WERI-Rb-1 (cell line): Measurements from ENCODE around the gene TRIM32.

Source experiments
- DNase-seq: peaks from one replicate; pipeline ENCODE4 v3.0.0-alpha.2; 2020
- H3K27ac ChIP-seq: fragments of 250-450 bp; sonication (Bioruptor Pico); 2 replicates; pipeline ENCODE4 v1.5.1; 2020; ENCODE audit warnings: mild to moderate bottlenecking, moderate library complexity
- H3K27me3 ChIP-seq: fragments of 250-450 bp; sonication (Bioruptor Pico); 2 replicates; pipeline ENCODE4 v1.5.1; 2021; ENCODE audit warnings: mild to moderate bottlenecking, low read depth, moderate library complexity; ENCODE audit not compliant: insufficient read depth, severe bottlenecking
- H3K36me3 ChIP-seq: fragments of 250-450 bp; sonication (Bioruptor Pico); 2 replicates; pipeline ENCODE4 v1.5.1; 2020; ENCODE audit warnings: mild to moderate bottlenecking, moderate library complexity
- H3K4me3 ChIP-seq: 2 replicates; pipeline ENCODE4 v1.5.1; 2011; ENCODE audit warnings: low read depth, mild to moderate bottlenecking, control low read depth, low read length
- H3K9me3 ChIP-seq: fragments of 250-450 bp; sonication (Bioruptor Pico); 2 replicates; pipeline ENCODE4 v1.5.1; 2021; ENCODE audit warnings: mild to moderate bottlenecking, moderate library complexity; ENCODE audit not compliant: severe bottlenecking
- TF ChIP-seq, protein P1 (sequence below): IDR thresholded peaks from 2 replicates; pipeline ENCODE4 v1.5.1; 2011; ENCODE audit warnings: low read depth, mild to moderate bottlenecking, control low read depth, inconsistent platforms, low read length

The TRIM32 gene

DNA sequence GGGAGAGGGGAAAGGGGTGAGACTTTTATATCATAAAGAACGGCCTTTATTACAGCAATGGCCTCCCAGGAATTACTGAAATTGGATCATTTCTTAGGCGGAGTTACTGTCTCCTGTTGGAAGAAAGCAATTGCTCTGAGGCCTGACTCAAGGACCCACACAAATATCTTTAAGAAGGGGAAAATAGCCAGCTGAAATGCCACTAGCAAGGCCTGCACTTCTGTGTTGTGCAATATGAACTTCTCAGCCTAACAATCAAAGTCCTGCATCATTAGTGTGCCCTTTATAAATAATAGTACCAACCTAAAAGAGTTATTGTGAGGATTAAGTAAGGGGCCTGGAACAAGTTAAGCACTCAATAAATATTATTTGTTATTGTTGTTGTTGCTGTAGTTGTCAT, 30.1 kb upstream of the TRIM32 start:
- no peaks in the 10 kb centered on the region for H3K27me3 ChIP-seq
- H3K36me3 ChIP-seq: no peaks in the 10 kb centered on the region; the same call in 1 of the 2 replicates
- H3K4me3 ChIP-seq: no peak overlapping the region
- DNase-seq: no peak
- H3K9me3 ChIP-seq: no peaks in the 10 kb centered on the region
- no peak overlapping the region for H3K27ac ChIP-seq
- TF ChIP-seq, protein P1, sequence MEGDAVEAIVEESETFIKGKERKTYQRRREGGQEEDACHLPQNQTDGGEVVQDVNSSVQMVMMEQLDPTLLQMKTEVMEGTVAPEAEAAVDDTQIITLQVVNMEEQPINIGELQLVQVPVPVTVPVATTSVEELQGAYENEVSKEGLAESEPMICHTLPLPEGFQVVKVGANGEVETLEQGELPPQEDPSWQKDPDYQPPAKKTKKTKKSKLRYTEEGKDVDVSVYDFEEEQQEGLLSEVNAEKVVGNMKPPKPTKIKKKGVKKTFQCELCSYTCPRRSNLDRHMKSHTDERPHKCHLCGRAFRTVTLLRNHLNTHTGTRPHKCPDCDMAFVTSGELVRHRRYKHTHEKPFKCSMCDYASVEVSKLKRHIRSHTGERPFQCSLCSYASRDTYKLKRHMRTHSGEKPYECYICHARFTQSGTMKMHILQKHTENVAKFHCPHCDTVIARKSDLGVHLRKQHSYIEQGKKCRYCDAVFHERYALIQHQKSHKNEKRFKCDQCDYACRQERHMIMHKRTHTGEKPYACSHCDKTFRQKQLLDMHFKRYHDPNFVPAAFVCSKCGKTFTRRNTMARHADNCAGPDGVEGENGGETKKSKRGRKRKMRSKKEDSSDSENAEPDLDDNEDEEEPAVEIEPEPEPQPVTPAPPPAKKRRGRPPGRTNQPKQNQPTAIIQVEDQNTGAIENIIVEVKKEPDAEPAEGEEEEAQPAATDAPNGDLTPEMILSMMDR: no peak

DNA sequence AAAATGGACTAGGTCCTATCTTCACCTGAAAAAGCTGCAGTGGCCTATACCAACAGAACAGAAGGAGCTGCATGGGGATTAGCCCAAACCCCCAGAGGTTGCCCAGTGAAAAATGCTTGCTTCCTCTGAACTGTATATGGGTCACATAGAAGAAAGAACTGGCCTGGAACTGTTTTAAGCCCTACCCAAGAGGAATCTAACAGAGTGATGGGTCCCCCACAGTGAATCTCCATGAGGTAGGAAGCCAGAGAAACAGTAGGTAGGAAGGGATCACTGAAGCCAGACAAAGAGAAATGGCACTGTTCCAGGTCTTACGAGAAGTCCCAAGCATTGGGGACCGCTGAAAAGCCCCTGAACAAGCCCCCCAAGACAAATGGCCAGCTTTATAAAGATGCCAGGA, 28.8 kb upstream of the TRIM32 start:
- Histone ChIP-seq H3K27me3 (no peaks in the 10 kb centered on the region), H3K27ac (no peak overlapping the region), H3K9me3 (no peaks in the 10 kb centered on the region), H3K36me3 (no peaks in the 10 kb centered on the region; the same call in 1 of the 2 replicates), H3K4me3 (no peak overlapping the region)
- TF ChIP-seq, protein P1: no peak
- no peak for DNase-seq

DNA sequence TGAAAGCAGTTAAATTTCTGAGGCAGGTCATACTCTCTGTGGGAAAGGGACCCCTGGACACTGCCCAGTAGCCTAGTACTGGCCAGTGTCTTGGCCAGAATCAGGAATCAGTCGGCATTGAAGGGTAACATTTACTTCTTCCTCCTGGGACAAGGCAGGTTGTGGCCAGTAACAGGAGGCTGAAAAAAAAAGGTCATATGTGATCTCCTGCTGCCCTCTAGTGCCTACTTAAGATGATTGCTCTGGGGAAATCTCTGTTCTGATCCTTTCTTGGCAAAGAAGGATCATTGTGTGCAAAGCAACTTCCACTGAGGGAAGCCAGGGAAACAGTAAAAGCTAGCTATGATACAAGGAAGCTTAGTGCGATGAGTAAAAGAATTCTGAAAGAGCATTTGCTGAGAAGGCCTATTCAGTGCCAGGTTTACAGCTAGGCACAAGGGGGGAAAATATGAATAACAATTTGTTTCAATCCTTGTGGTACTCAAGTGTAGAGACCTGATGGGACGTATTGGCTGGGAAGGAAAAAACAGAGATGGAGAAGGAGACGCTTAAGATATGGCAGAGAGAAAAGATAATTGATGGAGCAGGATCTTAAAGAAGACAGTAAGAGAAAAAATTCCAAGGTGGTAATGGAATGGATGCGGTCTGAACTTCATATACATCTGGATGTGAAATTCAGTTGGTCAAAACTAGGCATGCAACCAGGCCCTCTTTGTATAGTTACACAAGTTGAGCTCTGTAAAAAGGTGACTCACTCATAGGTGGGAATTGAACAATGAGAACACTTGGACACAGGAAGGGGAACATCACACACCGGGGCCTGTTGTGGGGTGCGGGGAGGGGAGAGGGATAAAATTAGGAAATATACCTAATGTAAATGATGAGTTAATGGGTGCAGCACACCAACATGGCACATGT, 25.8 kb upstream of the TRIM32 start:
- Histone ChIP-seq H3K9me3 (no peaks in the 10 kb centered on the region), H3K36me3 (no peaks in the 10 kb centered on the region; the same call in 1 of the 2 replicates), H3K27me3 (no peaks in the 10 kb centered on the region), H3K27ac (no peak overlapping the region), H3K4me3 (no peak overlapping the region)
- DNase-seq: peak; percentile 34
- TF ChIP-seq, protein P1: peak; percentile 78

DNA sequence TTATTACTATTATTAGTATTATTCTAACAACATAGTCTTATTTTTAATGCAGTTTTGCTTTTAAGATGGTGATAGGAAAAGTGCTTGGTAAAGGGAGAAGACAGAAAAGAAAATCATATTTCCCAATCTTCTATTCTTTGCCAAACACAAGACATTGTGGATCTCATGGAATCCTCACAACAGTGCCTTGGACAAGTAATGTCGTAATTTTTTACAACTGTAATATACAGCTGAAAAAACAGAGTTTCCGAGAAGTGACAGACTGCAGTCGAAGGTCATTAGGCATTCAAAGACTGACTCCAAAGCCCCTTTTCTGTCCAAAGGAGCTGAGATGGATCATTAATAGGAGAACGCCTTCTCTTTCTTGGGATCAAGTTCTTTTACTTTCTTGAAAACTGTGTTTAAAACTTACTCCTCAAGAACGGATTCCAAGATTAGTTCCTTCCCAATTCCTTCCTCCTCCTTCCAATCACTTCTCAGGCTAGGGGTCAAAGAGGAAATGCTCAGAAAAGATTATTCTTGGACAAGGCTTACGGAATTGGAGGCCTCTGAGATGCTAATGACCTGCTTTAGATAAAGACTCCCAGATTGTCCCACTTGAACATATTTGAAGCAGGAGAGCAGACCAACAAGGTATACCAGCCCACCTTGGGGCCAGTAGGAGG, 24.3 kb upstream of the TRIM32 start:
- Histone ChIP-seq H3K9me3 (no peaks in the 10 kb centered on the region), H3K27ac (no peak overlapping the region), H3K4me3 (no peak overlapping the region), H3K27me3 (no peaks in the 10 kb centered on the region), H3K36me3 (no peaks in the 10 kb centered on the region)
- TF ChIP-seq, protein P1: no peak
- DNase-seq: no peak

DNA sequence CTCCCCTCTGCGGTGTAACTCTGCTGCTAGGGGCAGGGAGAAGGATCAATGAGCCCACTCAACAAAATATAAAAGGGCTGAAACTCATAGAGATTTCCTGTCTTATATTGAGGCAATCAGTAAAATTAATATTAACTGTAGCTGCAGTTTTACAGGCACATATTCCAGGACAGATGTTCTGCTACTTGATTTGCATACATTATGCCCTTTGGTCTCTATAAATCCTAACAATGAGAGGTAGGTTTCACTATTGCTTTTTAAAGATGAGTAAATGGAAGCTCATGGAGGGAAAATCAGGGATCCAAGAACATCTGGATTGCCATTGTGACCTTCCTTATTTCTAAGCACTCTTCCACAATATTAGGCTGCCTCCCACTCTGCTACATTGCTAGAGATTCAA, 23.5 kb upstream of the TRIM32 start:
- H3K9me3 ChIP-seq: no peaks in the 10 kb centered on the region
- DNase-seq: no peak
- H3K27ac ChIP-seq: no peak overlapping the region
- H3K27me3 ChIP-seq: no peaks in the 10 kb centered on the region
- no peak overlapping the region for H3K4me3 ChIP-seq
- no peaks in the 10 kb centered on the region for H3K36me3 ChIP-seq
- TF ChIP-seq, protein P1: no peak
